Esophagus muscularis mucosa (tissue), 4 donors: ENCODE results near the gene IDE. TPM values are rescaled to one million over a fixed set of nuclear protein-coding genes. Genes with fewer than 3 reads are reported as not detected.

Source experiments
- DNase-seq: peaks from one replicate; pipeline ENCODE4 v3.0.0-alpha.2; 2017; ENCODE audit errors: extremely low spot score
- H3K27ac ChIP-seq, 4 donors: fragments of 200-600 bp; sonication (generic); replicated peaks in 1 of 4; 1 replicate in 3 of 4; 2 replicates in 1 of 4; pipeline ENCODE4 v1.5.1; 2016 to 2019; ENCODE audit warnings: mild to moderate bottlenecking in 1 of 4
- H3K27me3 ChIP-seq, 4 donors: fragments of 200-600 bp; sonication (generic); one replicate each; pipeline versions ENCODE4 v1.5.1 to v1.6.0; 2016 to 2019
- H3K36me3 ChIP-seq, 4 donors: fragments of 200-600 bp; sonication (generic); one replicate each; pipeline ENCODE4 v1.5.1; 2016 to 2019
- H3K4me1 ChIP-seq, 4 donors: fragments of 200-600 bp; sonication (generic); one replicate each; pipeline ENCODE4 v1.5.1; 2016 to 2019
- H3K4me3 ChIP-seq, 4 donors: fragments of 200-600 bp; sonication (generic); 1 replicate in 2 of 4; 2 replicates in 2 of 4; pipeline ENCODE4 v1.5.1; 2016 to 2019; ENCODE audit warnings: mild to moderate bottlenecking in 4 of 4, moderate library complexity in 1 of 4
- H3K9me3 ChIP-seq, 4 donors: fragments of 200-600 bp; sonication (generic); 1 replicate in 3 of 4; 2 replicates in 1 of 4; pipeline ENCODE4 v1.5.1; 2016 to 2019
- CTCF ChIP-seq, 3 experiments: fragments of 200-600 bp in 2 of 3; fragments of 450-650 bp in 1 of 3; sonication (generic) in 2 of 3; IDR thresholded peaks; one replicate each; pipeline ENCODE4 v1.5.1; 2017 to 2019; ENCODE audit warnings: antibody characterized with exemption in 3 of 3, mild to moderate bottlenecking in 2 of 3, moderate library complexity in 1 of 3
- EP300 ChIP-seq: sonication (generic); formaldehyde crosslinking; IDR thresholded peaks from one replicate; pipeline ENCODE4 v1.6.1; 2017; ENCODE audit warnings: antibody characterized with exemption
- POLR2A ChIP-seq: fragments of 450-650 bp; IDR thresholded peaks from one replicate; pipeline ENCODE4 v1.6.1; 2017; ENCODE audit warnings: antibody characterized with exemption, moderate library complexity, mild to moderate bottlenecking, low read depth
- POLR2AphosphoS5 ChIP-seq, 2 donors: sonication (generic); formaldehyde crosslinking; IDR thresholded peaks; one replicate each; pipeline ENCODE4 v1.6.1; 2017; ENCODE audit warnings: antibody characterized with exemption in 2 of 2
- WGBS: methylation state at CpG from one replicate; pipeline ENCODE4 v1.1.5; 2018; 5-methylcytosine and 5-hydroxymethylcytosine counted together
- intact Hi-C: fragments of 100-400 bp; cut with DNase I; formaldehyde crosslinking; loops from one replicate; pipeline ENCODE4 v1.15.1; 2023
- total RNA-seq, 4 donors: library from RNA; depleted of rRNA; stranded (reverse); fragments of >200 nt; gene quantifications; one replicate each; pipeline versions ENCODE4 v1.1.0 to v1.2.1, GENCODE V29; 2016

Gene IDE
- total RNA-seq, 4 donors from 2014 or later, result 27.0 to 33.1 (median 30.7) TPM

GRCh38 chr10:92567952-92568600, 5.8 kb downstream of the IDE start:
- H3K27ac ChIP-seq, result no peak overlapping the region
- peaks cover 15 to 29% (median 27%) of the 10 kb centered on the region in 4 donors for H3K4me1 ChIP-seq
- H3K27me3 ChIP-seq, result no peaks in the 10 kb centered on the region
- DNase-seq, result no peak
- TF ChIP-seq POLR2A (no peak), CTCF (IDR thresholded peaks at IDR 0.05) (no peak), POLR2AphosphoS5 (IDR thresholded peaks at IDR 0.05) (no peak), EP300 (no peak)
- H3K4me3 ChIP-seq, result no peak overlapping the region
- peaks cover 0 to 26% (median 0%) of the 10 kb centered on the region in 4 donors for H3K36me3 ChIP-seq
- intact Hi-C loops, result no loop called here
- 93% methylated on average over 4 of the region's 4 CpGs for WGBS
- H3K9me3 ChIP-seq, result no peaks in the 10 kb centered on the region

GRCh38 chr10:92562424-92562823, 11.5 kb downstream of the IDE start:
- H3K4me1 ChIP-seq, result no peaks in the 10 kb centered on the region
- H3K4me3 ChIP-seq, result no peak overlapping the region
- H3K9me3 ChIP-seq, result no peaks in the 10 kb centered on the region
- DNase-seq, result no peak
- no peaks in the 10 kb centered on the region for H3K27me3 ChIP-seq
- TF ChIP-seq POLR2AphosphoS5 (IDR thresholded peaks at IDR 0.05) (no peak), CTCF (IDR thresholded peaks at IDR 0.05) (no peak), EP300 (no peak), POLR2A (no peak)
- intact Hi-C loops, result no loop called here
- no peak overlapping the region for H3K27ac ChIP-seq
- peaks cover 7 to 43% (median 29%) of the 10 kb centered on the region in 4 donors for H3K36me3 ChIP-seq

- Histone ChIP-seq H3K9me3 (peaks cover 0 to 6% (median 2%) of the 10 kb centered on the region in 4 donors), H3K4me1 (no peaks in the 10 kb centered on the region), H3K4me3 (no peak overlapping the region), H3K27ac (no peak overlapping the region), H3K36me3 (peaks cover 7 to 72% (median 57%) of the 10 kb centered on the region in 4 donors), H3K27me3 (no peaks in the 10 kb centered on the region)
- intact Hi-C loops, result no loop called here
- TF ChIP-seq CTCF (IDR thresholded peaks at IDR 0.05) (no peak), POLR2AphosphoS5 (IDR thresholded peaks at IDR 0.05) (no peak), EP300 (no peak), POLR2A (no peak)
- WGBS, result 99% methylated on average over 4 of the region's 4 CpGs
- DNase-seq, result no peak
Observed at GRCh38 chr10:92559046-92559445, 14.8 kb downstream of the IDE start.

GRCh38 chr10:92553959-92554358, 19.9 kb downstream of the IDE start:
- no peaks in the 10 kb centered on the region for H3K27me3 ChIP-seq
- H3K36me3 ChIP-seq, result peaks cover 0 to 60% (median 47%) of the 10 kb centered on the region in 4 donors
- no peak overlapping the region for H3K4me3 ChIP-seq
- intact Hi-C loops, result no loop called here
- no peak for TF ChIP-seq CTCF (IDR thresholded peaks at IDR 0.05)
- no peak for TF ChIP-seq POLR2AphosphoS5 (IDR thresholded peaks at IDR 0.05)
- no peak for TF ChIP-seq EP300
- no peak for TF ChIP-seq POLR2A
- H3K9me3 ChIP-seq, result peaks cover 0 to 14% (median 6%) of the 10 kb centered on the region in 4 donors
- peaks cover 0 to 8% (median 1%) of the 10 kb centered on the region in 4 donors for H3K4me1 ChIP-seq
- H3K27ac ChIP-seq, result no peak overlapping the region
- whole genome bisulfite sequencing, result 100% methylated on average over 2 of the region's 2 CpGs
- DNase-seq, result no peak

GRCh38 chr10:92552310-92552709, 21.6 kb downstream of the IDE start:
- no peak for TF ChIP-seq POLR2AphosphoS5 (IDR thresholded peaks at IDR 0.05)
- TF ChIP-seq EP300, result no peak
- no peak for TF ChIP-seq CTCF (IDR thresholded peaks at IDR 0.05)
- TF ChIP-seq POLR2A, result no peak
- H3K36me3 ChIP-seq, result peaks cover 0 to 54% (median 36%) of the 10 kb centered on the region in 4 donors
- over 99% methylated on average over 5 of the region's 5 CpGs for WGBS

More at GRCh38 chr10:92552310-92552709, 21.6 kb downstream of the IDE start:
- no peak for DNase-seq
- Histone ChIP-seq H3K27ac (no peak overlapping the region), H3K4me3 (no peak overlapping the region), H3K4me1 (peaks cover 0 to 8% (median 1%) of the 10 kb centered on the region in 4 donors), H3K27me3 (no peaks in the 10 kb centered on the region), H3K9me3 (peaks cover 0 to 14% (median 6%) of the 10 kb centered on the region in 4 donors)
- intact Hi-C loops, result no loop called here
